GM21576 (cell line): ENCODE measurements around the gene NSD2.
"Not testable (repeated sequence)": the region's sequence is repeated elsewhere in the genome, so short reads cannot be mapped to it uniquely, and the experiment has no call there.

Source experiments
- ATAC-seq: cut with Tn5 transposase; IDR thresholded peaks from one replicate; pipeline ENCODE4 v1.9.1; 2021; ENCODE audit warnings: mild to moderate bottlenecking, moderate library complexity; ENCODE audit not compliant: unreplicated experiment

NSD2 gene

GRCh38 chr4:1993718-1994516 lies 122.7 kb downstream of the NSD2 start:
- ATAC-seq, result not testable (repeated sequence)

DNA sequence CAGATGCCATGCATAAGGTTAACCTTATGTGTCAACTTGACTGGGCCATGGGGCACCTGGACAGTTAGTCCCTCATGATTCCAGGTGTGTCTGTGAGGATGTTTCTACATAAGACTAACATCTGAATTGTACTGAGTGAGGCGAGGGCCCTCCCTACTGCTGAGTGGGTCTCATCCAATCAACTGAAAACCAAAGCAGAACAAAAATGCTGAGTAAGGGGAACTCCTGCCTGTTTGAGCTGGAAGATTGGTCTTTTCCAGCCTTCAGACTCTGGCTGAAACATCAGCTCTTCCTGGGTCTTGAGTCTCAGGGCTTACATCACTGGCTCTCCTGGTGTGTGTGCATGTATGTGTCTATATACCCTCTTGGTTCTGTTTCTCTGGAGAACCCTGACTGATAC lies 123.7 kb downstream of the NSD2 start:
- no peak for ATAC-seq

- no peak for ATAC-seq
Observed at GRCh38 chr4:1996866-1997611, 125.8 kb downstream of the NSD2 start.

GRCh38 chr4:1997712-1998111 lies 126.5 kb downstream of the NSD2 start:
- no peak for ATAC-seq

DNA sequence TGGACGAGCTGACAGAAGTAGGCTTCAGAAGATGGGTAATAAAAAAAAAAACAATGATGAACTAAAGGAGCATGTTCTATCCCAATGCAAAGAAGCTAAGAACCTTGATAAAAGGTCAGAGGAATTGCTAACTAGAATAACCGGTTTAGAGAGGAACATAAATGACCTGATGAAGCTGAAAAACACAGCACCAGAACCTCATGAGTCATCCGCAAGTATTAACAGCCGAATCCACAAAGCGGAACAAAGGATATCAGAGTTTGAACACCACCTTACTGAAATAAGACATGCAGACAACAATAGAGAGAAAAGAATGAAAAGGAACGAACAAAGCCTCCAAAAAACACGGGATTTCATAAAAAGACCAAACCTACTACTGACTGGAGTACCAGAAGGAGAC lies 127.1 kb downstream of the NSD2 start:
- no peak for ATAC-seq

DNA sequence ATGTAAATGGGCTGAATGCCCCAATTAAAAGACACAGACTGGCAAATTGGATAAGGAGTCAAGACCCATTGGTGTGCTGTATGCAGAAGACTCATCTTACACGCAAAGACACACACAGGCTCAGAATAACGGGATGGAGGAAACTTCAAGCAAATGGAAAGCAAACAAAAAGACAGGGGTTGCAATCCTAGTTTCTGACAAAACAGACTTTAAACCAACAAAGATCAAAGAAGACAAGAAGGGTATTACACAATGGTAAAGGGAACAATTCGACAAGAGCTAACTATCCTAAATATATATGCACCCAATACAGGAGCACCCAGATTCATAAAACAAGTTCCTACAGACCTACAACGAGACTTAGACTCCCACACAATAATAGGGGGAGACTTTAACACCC lies 128.1 kb downstream of the NSD2 start:
- ATAC-seq, result not testable (repeated sequence)

DNA sequence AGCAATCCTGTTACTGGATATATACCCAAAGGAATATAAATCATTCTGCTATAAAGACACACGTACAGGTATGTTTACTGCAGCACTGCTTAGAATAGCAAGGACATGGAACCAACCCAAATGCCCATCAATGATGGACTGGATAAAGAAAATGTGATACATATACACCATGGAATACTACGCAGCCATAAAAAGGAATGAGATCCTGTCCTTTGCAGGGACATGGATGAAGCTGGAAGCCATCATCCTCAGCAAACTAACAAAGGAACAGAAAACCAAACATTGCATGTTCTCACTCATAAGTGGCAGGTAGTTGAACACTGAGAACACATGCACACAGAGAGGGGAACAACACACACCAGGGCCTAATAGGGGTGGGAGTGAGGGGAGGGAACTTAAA lies 132.2 kb downstream of the NSD2 start:
- not testable (repeated sequence) for ATAC-seq

DNA sequence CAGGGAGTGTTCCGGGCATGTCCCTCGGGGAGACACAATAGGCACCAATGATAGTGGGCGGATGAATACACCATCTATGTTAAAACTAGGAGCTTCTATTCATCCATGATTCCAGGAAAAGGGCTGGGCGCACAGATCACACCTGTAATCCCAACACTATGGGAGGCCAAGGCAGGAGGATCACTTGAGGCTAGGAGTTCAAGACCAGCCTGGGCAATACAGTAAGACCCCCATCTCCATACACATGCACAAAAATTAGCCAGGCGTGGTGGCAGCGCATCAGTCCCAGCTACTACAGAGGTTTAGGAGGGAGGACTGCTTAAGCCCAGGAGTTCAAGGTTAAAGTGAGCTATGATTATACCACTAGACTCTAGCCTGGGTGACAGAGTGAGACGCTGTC lies 135.2 kb downstream of the NSD2 start:
- ATAC-seq, result no peak

DNA sequence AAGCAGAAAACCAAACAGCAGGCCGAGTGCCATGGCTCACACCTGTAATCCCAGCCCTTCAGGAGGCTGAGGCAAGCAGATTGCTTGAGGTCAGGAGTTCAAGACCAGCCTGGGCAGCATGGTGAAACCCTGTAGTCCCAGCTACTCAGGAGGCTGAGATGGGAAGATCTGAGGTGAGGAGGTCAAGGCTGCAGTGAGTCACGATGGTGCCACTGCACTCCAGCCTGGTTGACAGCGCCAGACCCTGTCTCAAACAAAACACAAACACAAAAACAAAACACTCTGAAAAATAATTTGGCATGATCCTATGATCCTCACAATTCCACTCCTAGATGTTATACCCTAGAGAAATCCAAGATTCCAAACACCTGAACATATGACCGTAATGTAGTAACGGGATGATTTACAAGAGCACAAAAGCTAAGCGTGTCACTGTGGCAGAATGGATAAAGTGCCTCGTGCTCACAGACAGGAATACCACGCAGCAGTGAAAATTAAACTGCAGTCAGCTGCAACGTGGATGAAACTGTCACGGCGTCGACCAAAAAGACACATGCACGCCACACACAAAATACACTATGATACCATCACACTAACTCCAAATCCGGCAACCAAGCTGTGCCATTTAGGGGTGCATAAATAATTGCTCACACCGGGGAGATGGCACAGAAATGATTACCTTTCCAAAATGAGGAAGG lies 135.9 kb downstream of the NSD2 start:
- no peak for ATAC-seq

DNA sequence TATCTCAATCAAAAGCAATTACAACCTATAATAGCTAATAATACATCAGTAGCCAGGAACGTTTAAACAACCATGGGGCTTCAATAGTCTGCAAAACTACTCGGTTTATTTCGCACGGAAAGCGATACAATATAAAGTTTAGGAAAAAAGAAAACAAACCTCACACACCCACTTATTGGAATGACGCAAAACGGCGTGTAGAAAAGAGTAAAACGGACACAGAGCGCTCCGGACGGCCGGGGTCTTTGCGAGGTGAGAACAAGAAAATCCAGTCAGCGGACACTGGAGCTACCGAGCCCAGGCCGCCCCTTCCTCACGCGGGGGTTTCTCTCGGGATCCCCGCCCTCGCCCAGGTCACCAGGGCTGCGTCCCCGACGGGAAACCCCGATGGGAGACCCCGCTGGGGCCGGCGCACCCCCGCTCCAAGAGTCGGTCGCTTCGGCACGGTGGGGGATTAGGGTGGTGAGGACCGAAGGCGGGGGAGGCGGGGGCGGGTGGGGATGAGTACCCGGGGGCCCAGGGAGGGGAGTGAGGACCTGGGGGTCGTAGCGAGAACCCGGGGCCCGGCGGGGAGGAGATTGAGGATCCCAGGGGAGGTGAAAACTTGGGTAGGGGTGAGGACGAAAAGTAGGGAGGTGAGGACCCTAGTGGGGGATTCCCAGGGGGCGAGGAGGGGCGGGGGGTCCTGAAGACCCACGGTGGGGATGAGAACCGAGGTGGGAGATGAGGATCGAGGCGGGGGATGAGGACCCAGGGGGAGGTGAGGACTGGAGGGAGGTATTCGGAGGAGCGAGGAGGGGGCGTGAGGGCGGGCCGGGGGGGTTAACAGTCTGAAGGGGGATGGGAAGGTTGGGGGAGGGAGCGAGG lies 136.8 kb downstream of the NSD2 start:
- ATAC-seq, result no peak

GRCh38 chr4:2008671-2008920 lies 137.4 kb downstream of the NSD2 start:
- ATAC-seq, result no peak

DNA sequence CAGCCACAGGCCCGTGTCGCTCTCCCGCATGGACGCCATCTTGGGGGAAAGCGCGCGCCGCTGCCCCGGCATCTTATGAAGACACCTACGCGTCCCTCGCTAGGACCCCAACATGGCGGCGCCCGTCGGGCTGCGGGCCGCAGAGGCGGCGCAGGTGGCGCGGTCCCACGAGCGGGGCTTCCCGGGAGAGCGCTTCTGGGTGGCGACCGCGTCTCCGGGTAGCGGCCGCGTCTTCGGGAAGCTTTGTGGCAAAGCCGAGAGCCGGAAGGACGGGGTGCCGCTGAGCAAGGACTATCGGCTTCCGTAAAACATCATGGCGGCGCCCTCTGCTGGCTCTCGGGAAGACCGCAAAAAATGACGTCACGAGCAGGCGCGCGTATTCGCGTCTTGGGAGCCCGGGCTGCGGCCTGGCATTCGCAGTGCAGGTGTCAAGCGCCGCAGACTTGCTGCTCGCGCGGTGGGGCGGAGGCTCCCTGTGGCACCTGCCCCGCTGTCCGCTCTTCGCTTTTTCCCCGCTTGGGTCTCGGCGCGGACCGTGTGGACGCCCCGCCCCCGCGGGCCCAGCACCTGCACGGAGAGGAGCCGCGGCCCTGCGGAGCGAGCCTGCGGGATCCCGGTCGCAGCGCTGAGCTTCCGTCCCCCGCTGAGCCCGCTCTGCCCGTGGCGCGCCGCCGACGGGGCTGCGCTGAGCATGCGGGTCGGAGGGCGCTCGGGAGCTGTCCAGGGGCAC lies 137.9 kb downstream of the NSD2 start, which contains the start of gene NELFA:
NELFA (minus strand) TSS at position 54 of the 730 bp plus-strand sequence; CDS start at position 39, 15 bp downstream.
- ATAC-seq, result peak; percentile 77

DNA sequence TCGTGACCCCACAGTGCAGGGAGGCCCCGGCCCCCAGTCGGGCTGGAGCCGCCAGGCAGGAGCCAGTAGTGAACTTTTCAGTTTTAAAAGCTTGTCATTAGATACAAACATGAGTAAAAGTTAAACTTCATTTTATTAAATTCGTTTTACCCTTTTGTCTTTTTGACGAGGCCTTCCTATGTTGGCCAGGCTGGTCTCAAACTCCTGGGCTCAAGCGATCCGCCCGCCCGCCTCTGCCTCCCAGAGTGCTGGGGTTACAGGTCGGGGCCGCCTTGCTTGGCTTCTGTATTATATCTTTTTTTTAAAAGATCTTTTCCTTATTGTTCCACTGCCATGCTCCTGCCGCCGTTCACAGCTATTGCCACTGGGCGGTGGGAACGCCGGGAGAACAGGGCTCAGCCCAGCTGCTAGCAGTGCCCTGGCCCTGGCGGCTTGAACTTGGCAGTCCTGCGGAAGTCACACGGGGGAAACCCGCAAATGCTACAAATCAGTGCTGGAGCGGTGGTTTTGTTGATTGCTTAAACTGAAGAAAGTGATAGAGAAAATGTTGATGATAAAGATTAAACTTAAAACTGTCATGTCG lies 138.5 kb downstream of the NSD2 start:
- no peak for ATAC-seq

- no peak for ATAC-seq
Observed at GRCh38 chr4:2011583-2011982, 140.4 kb downstream of the NSD2 start.

- no peak for ATAC-seq
Observed at GRCh38 chr4:2015008-2015407, 143.8 kb downstream of the NSD2 start.

DNA sequence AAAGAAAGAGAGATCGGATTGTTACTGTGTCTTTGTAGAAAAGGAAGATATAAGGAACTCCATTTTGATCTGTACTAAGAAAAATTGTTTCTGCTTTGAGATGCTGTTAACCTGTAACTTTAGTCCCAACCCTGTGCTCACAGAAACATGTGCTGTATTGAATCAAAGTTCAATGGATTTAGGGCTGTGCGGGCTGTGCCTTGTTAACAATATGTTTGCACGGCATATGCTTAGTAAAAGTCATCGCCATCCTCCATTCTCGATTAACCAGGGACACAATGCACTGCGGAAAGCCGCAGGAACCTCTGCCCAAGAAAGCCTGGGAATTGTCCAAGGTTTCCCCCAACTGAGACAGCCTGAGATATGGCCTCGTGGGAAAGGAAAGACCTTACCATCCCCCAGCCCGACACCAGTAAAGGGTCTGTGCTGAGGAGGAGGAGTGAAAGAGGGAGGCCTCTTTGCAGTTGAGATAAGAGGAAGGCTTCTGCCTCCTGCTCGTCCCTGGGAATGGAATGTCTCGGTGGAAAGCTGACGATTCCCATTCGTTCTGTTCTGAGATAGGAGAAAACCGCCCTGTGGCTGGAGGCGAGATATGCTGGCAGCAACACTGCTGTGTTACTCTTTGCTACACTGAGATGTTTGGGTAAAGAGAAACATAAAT lies 150.3 kb downstream of the NSD2 start:
- ATAC-seq, result not testable (repeated sequence)

DNA sequence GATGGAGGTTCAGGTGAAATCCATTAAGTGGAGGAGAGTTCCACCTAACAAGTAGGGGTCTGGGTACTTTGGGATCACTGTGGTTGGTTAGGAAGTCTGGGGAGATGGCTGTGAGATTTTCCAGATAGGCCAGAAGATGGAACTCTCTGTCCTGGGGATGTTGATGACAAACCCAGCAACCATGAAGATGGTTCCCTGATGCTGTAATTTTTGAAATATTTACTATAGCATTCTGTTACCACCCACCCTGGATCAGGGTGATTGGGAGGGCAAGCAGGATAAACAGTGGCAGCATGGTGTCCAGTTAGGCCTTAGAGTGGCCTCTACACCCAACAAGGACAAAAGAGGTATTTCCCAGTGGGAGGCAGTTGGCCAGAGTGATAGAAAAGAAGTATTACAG lies 153.5 kb downstream of the NSD2 start:
- ATAC-seq, result no peak

DNA sequence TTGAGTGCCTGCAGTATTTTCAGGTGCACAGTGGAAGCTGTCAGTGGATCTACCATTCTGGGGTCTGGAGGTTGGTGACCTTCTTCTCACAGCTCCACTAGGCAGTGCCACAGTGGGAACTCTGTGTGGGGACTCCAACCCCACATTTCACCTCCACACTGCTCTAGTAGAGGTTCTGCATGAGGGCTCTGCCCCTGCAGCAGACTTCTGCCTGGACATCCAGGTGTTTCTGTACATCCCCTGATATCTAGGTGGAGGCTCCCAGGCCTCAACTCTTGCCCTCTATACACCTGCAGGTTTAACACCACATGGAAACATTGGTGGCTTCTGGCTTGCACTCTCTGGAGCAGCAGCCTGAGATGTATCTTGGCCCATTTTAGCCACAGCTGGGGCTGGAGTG lies 154.6 kb downstream of the NSD2 start:
- no peak for ATAC-seq

DNA sequence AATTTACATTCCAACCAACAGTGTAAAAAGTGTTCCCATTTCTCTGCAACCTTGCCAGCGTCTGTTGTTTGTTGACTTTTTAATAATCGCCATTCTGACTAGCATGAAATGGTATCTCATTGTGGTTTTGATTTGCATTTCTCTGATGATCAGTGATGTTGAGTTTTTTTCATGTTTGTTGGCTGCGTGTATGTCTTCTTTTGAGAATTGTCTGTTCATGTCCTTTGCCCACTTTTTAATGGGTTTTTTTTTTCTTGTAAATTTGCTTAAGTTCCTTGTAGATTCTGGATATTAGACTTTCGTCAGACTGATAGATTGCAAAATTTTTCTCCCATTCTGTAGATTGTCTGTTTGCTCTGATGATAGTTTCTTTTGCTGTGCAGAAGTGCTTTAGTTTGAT lies 155.9 kb downstream of the NSD2 start:
- ATAC-seq, result not testable (repeated sequence)
